Measurements from ENCODE around the gene FNDC3B.
A peak's percentile ranks its signal among the peaks of the same experiment; 100 is the strongest.

The FNDC3B gene

GRCh38 chr3:172145031-172145686 lies 105.8 kb downstream of the FNDC3B start:
- H3K27me3 Mint-ChIP-seq: no peaks in the 10 kb centered on the region
- H3K4me3 Mint-ChIP-seq: no peak overlapping the region
- ATAC-seq (peak; percentile 40), DNase-seq (no peak)
- H3K4me1 Mint-ChIP-seq: peaks cover 64% of the 10 kb centered on the region
- H3K27ac Mint-ChIP-seq: no peak overlapping the region
- no peaks in the 10 kb centered on the region for H3K9me3 Mint-ChIP-seq

- Mint-ChIP-seq H3K4me3 (no peak overlapping the region), H3K9me3 (no peaks in the 10 kb centered on the region), H3K27ac (no peak overlapping the region), H3K27me3 (no peaks in the 10 kb centered on the region), H3K4me1 (peaks cover 56% of the 10 kb centered on the region)
- ATAC-seq: no peak
- no peak for DNase-seq
These were observed 107.0 kb downstream of the FNDC3B start for GRCh38 chr3:172146349-172146748.

GRCh38 chr3:172147113-172147818 lies 107.9 kb downstream of the FNDC3B start:
- DNase-seq: no peak
- no peak overlapping the region for H3K27ac Mint-ChIP-seq
- no peak for ATAC-seq
- H3K4me1 Mint-ChIP-seq: peaks cover 56% of the 10 kb centered on the region
- no peaks in the 10 kb centered on the region for H3K9me3 Mint-ChIP-seq
- H3K4me3 Mint-ChIP-seq: no peak overlapping the region
- no peaks in the 10 kb centered on the region for H3K27me3 Mint-ChIP-seq

- Mint-ChIP-seq H3K4me3 (no peak overlapping the region), H3K4me1 (peaks cover 60% of the 10 kb centered on the region), H3K27ac (no peak overlapping the region), H3K9me3 (no peaks in the 10 kb centered on the region), H3K27me3 (no peaks in the 10 kb centered on the region)
- DNase-seq: no peak
- no peak for ATAC-seq
These were observed 108.9 kb downstream of the FNDC3B start for GRCh38 chr3:172148241-172148640.

- DNase-seq (no peak), ATAC-seq (no peak)
- Mint-ChIP-seq H3K4me1 (peaks cover 62% of the 10 kb centered on the region), H3K9me3 (no peaks in the 10 kb centered on the region), H3K27ac (peak overlapping the region in 1 of 2 donors; percentile 55), H3K4me3 (no peak overlapping the region), H3K27me3 (no peaks in the 10 kb centered on the region)
These were observed 109.6 kb downstream of the FNDC3B start for GRCh38 chr3:172148702-172149565.

- Mint-ChIP-seq H3K27ac (no peak overlapping the region), H3K4me1 (peaks cover 60% of the 10 kb centered on the region), H3K27me3 (no peaks in the 10 kb centered on the region), H3K4me3 (no peak overlapping the region), H3K9me3 (no peaks in the 10 kb centered on the region)
- DNase-seq (no peak), ATAC-seq (no peak)
These were observed 110.9 kb downstream of the FNDC3B start for GRCh38 chr3:172150268-172150667.

- H3K4me1 Mint-ChIP-seq: peaks cover 58% of the 10 kb centered on the region
- no peak overlapping the region for H3K27ac Mint-ChIP-seq
- ATAC-seq: no peak
- DNase-seq: no peak
- H3K27me3 Mint-ChIP-seq: no peaks in the 10 kb centered on the region
- no peaks in the 10 kb centered on the region for H3K9me3 Mint-ChIP-seq
- no peak overlapping the region for H3K4me3 Mint-ChIP-seq
These were observed 111.7 kb downstream of the FNDC3B start for GRCh38 chr3:172150913-172151650.

- H3K4me1 Mint-ChIP-seq: peaks cover 54% of the 10 kb centered on the region
- no peaks in the 10 kb centered on the region for H3K9me3 Mint-ChIP-seq
- no peak overlapping the region for H3K4me3 Mint-ChIP-seq
- H3K27ac Mint-ChIP-seq: peak overlapping the region in 1 of 2 donors; percentile 55
- H3K27me3 Mint-ChIP-seq: no peaks in the 10 kb centered on the region
- ATAC-seq: no peak
- DNase-seq: no peak
These were observed 112.6 kb downstream of the FNDC3B start for GRCh38 chr3:172151651-172152649.

GRCh38 chr3:172152874-172153273 lies 113.5 kb downstream of the FNDC3B start:
- H3K27ac Mint-ChIP-seq: peak overlapping the region in 1 of 2 donors; percentile 33
- no peaks in the 10 kb centered on the region for H3K9me3 Mint-ChIP-seq
- DNase-seq (no peak), ATAC-seq (no peak)
- H3K4me1 Mint-ChIP-seq: peaks cover 45% of the 10 kb centered on the region
- peak overlapping the region; percentile 47 to 53 for H3K4me3 Mint-ChIP-seq
- no peaks in the 10 kb centered on the region for H3K27me3 Mint-ChIP-seq

GRCh38 chr3:172153335-172153861 lies 114.0 kb downstream of the FNDC3B start:
- Mint-ChIP-seq H3K4me1 (peaks cover 41% of the 10 kb centered on the region), H3K27ac (peak overlapping the region; percentile 52 to 62), H3K4me3 (peak overlapping the region; percentile 47 to 53), H3K9me3 (no peaks in the 10 kb centered on the region), H3K27me3 (no peaks in the 10 kb centered on the region)
- DNase-seq: peak; percentile 17 to 30
- ATAC-seq: peak; percentile 95

- DNase-seq (no peak), ATAC-seq (peak; percentile 58)
- no peaks in the 10 kb centered on the region for H3K27me3 Mint-ChIP-seq
- H3K4me3 Mint-ChIP-seq: no peak overlapping the region
- H3K9me3 Mint-ChIP-seq: no peaks in the 10 kb centered on the region
- peaks cover 31% of the 10 kb centered on the region for H3K4me1 Mint-ChIP-seq
- H3K27ac Mint-ChIP-seq: peak overlapping the region in 1 of 2 donors; percentile 50
These were observed 115.6 kb downstream of the FNDC3B start for GRCh38 chr3:172154768-172155664.

- ATAC-seq (no peak), DNase-seq (no peak)
- no peak overlapping the region for H3K4me3 Mint-ChIP-seq
- no peaks in the 10 kb centered on the region for H3K9me3 Mint-ChIP-seq
- no peak overlapping the region for H3K27ac Mint-ChIP-seq
- H3K27me3 Mint-ChIP-seq: no peaks in the 10 kb centered on the region
- H3K4me1 Mint-ChIP-seq: peaks cover 31% of the 10 kb centered on the region
These were observed 116.7 kb downstream of the FNDC3B start for GRCh38 chr3:172155897-172156585.

GRCh38 chr3:172156586-172156955 lies 117.2 kb downstream of the FNDC3B start:
- DNase-seq (no peak), ATAC-seq (no peak)
- Mint-ChIP-seq H3K27me3 (no peaks in the 10 kb centered on the region), H3K4me3 (no peak overlapping the region), H3K9me3 (no peaks in the 10 kb centered on the region), H3K4me1 (peaks cover 31% of the 10 kb centered on the region), H3K27ac (no peak overlapping the region)

Data from stimulated activated naive CD8-positive, alpha-beta T cell treated with anti-CD3 and anti-CD28 coated beads, Interleukin-15, amount 100 ng/mL, for 72 hours (primary cell).